ENCODE measurements around the gene BORCS8. TPM values are rescaled to one million over a fixed set of nuclear protein-coding genes. Genes with fewer than 3 reads are reported as not detected.
"Not testable (repeated sequence)": the region's sequence is repeated elsewhere in the genome, so short reads cannot be mapped to it uniquely, and the experiment has no call there.

Gene BORCS8
- total RNA-seq, 2 donors from 2014 or later: 27.9 to 28.4 TPM

- intact Hi-C loops (cut with DNase I, micrococcal nuclease): no loop called here
- ATAC-seq (no peak), DNase-seq (no peak)
Observed at GRCh38 chr19:19159534-19159933, 32.4 kb downstream of the BORCS8 start.

GRCh38 chr19:19157808-19158207 is 34.1 kb downstream of the BORCS8 start:
- intact Hi-C loops (cut with DNase I, micrococcal nuclease): no loop called here
- ATAC-seq (no peak), DNase-seq (no peak)

GRCh38 chr19:19155495-19156219 is 36.3 kb downstream of the BORCS8 start:
- intact Hi-C loops (cut with DNase I, micrococcal nuclease): no loop called here
- ATAC-seq (peak; percentile 14), DNase-seq (peak; percentile 30 to 54)

GRCh38 chr19:19154768-19155494 is 37.0 kb downstream of the BORCS8 start:
- ATAC-seq (no peak), DNase-seq (no peak)
- intact Hi-C loops (cut with DNase I, micrococcal nuclease): no loop called here

- intact Hi-C loops (cut with DNase I, micrococcal nuclease): no loop called here
- DNase-seq (no peak), ATAC-seq (no peak)
Observed at GRCh38 chr19:19152668-19153384, 39.1 kb downstream of the BORCS8 start.

- intact Hi-C loops (cut with DNase I, micrococcal nuclease): no loop called here
- DNase-seq (peak in 1 of 2 donors; percentile 42), ATAC-seq (no peak)
Observed at GRCh38 chr19:19151418-19151817, 40.5 kb downstream of the BORCS8 start.

GRCh38 chr19:19149435-19149834 is 42.5 kb downstream of the BORCS8 start:
- intact Hi-C loops (cut with DNase I, micrococcal nuclease): loop anchor here in 1 of 2 donors (10.0 kb wide), 1 partner anchor 95 kb away; no protein-coding TSS in a partner anchor
- no peak for ATAC-seq
- DNase-seq: no peak

GRCh38 chr19:19148504-19148903 is 43.4 kb downstream of the BORCS8 start:
- ATAC-seq, DNase-seq: not testable (repeated sequence)
- intact Hi-C loops (cut with DNase I, micrococcal nuclease): loop anchor here in 1 of 2 donors (10.0 kb wide), 1 partner anchor 94 kb away; no protein-coding TSS in a partner anchor

- DNase-seq (no peak), ATAC-seq (no peak)
- intact Hi-C loops (cut with DNase I, micrococcal nuclease): loop anchor here in 1 of 2 donors (10.0 kb wide), 1 partner anchor 93 kb away; no protein-coding TSS in a partner anchor
Observed at GRCh38 chr19:19147344-19147743, 44.6 kb downstream of the BORCS8 start.

- ATAC-seq (no peak), DNase-seq (no peak)
- intact Hi-C loops (cut with DNase I, micrococcal nuclease): loop anchor here in 1 of 2 donors (10.0 kb wide), 1 partner anchor 92 kb away; no protein-coding TSS in a partner anchor
Observed at GRCh38 chr19:19146865-19147264, 45.1 kb downstream of the BORCS8 start.

- DNase-seq: peak; percentile 57 to 87
Observed at GRCh38 chr19:19145684-19146608, 46.0 kb downstream of the BORCS8 start.

GRCh38 chr19:19145281-19145680 is 46.7 kb downstream of the BORCS8 start:
- ATAC-seq: peak; percentile 18
- intact Hi-C loops (cut with DNase I, micrococcal nuclease): loop anchor here in 1 of 2 donors (10.0 kb wide), 1 partner anchor 90 kb away; no protein-coding TSS in a partner anchor
- no peak for DNase-seq

More at GRCh38 chr19:19145684-19146608, 46.0 kb downstream of the BORCS8 start:
- ATAC-seq: peak; percentile 83
- intact Hi-C loops (cut with DNase I, micrococcal nuclease): loop anchor here in 1 of 2 donors (10.0 kb wide), 1 partner anchor 91 kb away; no protein-coding TSS in a partner anchor

- no peak for DNase-seq
- intact Hi-C loops (cut with DNase I, micrococcal nuclease): loop anchor here in 1 of 2 donors (10.0 kb wide), 1 partner anchor 88 kb away; no protein-coding TSS in a partner anchor
- no peak for ATAC-seq
Observed at GRCh38 chr19:19142347-19142746, 49.6 kb downstream of the BORCS8 start.

GRCh38 chr19:19140476-19140875 is 51.5 kb downstream of the BORCS8 start:
- ATAC-seq: no peak
- intact Hi-C loops (cut with DNase I, micrococcal nuclease): loop anchor here in 1 of 2 donors (10.0 kb wide), 1 partner anchor 86 kb away; no protein-coding TSS in a partner anchor
- DNase-seq: no peak

- ATAC-seq: no peak
- intact Hi-C loops (cut with DNase I, micrococcal nuclease): loop anchor here (5.0 to 10.0 kb wide), 2 partner anchors 73 to 85 kb away; no protein-coding TSS in a partner anchor
- no peak for DNase-seq
Observed at GRCh38 chr19:19139876-19140229, 52.1 kb downstream of the BORCS8 start.

GRCh38 chr19:19138109-19138981 is 53.6 kb downstream of the BORCS8 start, which contains the start of gene TMEM161A:
TMEM161A (minus strand) TSS chr19:19138478; CDS start chr19:19138428, 50 bp downstream.
- DNase-seq (peak; percentile 96 to 98), ATAC-seq (peak; percentile 99)
- intact Hi-C loops (cut with DNase I, micrococcal nuclease): loop anchor here in 1 of 2 donors (5.0 kb wide), 1 partner anchor 71 kb away; no protein-coding TSS in a partner anchor
